HL-60 (cell line): ENCODE data around the gene DSC3.

Experiments
- CTCF ChIP-seq: IDR thresholded peaks from one replicate; pipeline ENCODE4 v1.5.1; 2011; ENCODE audit warnings: low read length, control low read depth, inconsistent platforms; ENCODE audit not compliant: insufficient read depth
- REST ChIP-seq: IDR thresholded peaks from 2 replicates; pipeline ENCODE4 v1.6.1; 2012; ENCODE audit warnings: low read depth; ENCODE audit not compliant: insufficient replicate concordance

- TF ChIP-seq REST: no peak
- TF ChIP-seq CTCF: no peak
Measured at GRCh38 chr18:31072175-31072574, 29.6 kb upstream of the DSC3 start.
